Effector memory CD4-positive, alpha-beta T cell (primary cell): Measurements from ENCODE around the gene MFRP.
A peak's percentile ranks its signal among the peaks of the same experiment; 100 is the strongest.

Source experiments
- DNase-seq, 3 donors: peaks; one replicate each; pipeline ENCODE4 v3.0.0-alpha.2; 2020
- H3K27ac ChIP-seq: 2 replicates; pipeline ENCODE4 v1.7.0; 2013; ENCODE audit warnings: mild to moderate bottlenecking, low read length, moderate library complexity; ENCODE audit not compliant: insufficient read depth, poor library complexity, severe bottlenecking
- H3K27me3 ChIP-seq: replicated peaks from 2 replicates; pipeline ENCODE4 v1.7.0; 2013; ENCODE audit warnings: mild to moderate bottlenecking, low read length; ENCODE audit not compliant: insufficient read depth, control insufficient read depth, poor library complexity, severe bottlenecking
- H3K36me3 ChIP-seq: 2 replicates; pipeline ENCODE4 v1.7.0; 2013; ENCODE audit warnings: mild to moderate bottlenecking, low read length, moderate library complexity; ENCODE audit not compliant: control insufficient read depth, insufficient read depth
- H3K4me1 ChIP-seq: 2 replicates; pipeline ENCODE4 v1.7.0; 2013; ENCODE audit warnings: low read length, mild to moderate bottlenecking; ENCODE audit not compliant: control insufficient read depth, insufficient read depth, poor library complexity, severe bottlenecking
- H3K4me3 ChIP-seq: 2 replicates; pipeline ENCODE4 v1.7.0; 2013; ENCODE audit warnings: low read length, low read depth, mild to moderate bottlenecking; ENCODE audit not compliant: insufficient read depth, poor library complexity, severe bottlenecking
- H3K9me3 ChIP-seq: 2 replicates; pipeline ENCODE4 v1.7.0; 2013; ENCODE audit warnings: mild to moderate bottlenecking, low read length, moderate library complexity; ENCODE audit not compliant: control insufficient read depth

Gene MFRP

DNA sequence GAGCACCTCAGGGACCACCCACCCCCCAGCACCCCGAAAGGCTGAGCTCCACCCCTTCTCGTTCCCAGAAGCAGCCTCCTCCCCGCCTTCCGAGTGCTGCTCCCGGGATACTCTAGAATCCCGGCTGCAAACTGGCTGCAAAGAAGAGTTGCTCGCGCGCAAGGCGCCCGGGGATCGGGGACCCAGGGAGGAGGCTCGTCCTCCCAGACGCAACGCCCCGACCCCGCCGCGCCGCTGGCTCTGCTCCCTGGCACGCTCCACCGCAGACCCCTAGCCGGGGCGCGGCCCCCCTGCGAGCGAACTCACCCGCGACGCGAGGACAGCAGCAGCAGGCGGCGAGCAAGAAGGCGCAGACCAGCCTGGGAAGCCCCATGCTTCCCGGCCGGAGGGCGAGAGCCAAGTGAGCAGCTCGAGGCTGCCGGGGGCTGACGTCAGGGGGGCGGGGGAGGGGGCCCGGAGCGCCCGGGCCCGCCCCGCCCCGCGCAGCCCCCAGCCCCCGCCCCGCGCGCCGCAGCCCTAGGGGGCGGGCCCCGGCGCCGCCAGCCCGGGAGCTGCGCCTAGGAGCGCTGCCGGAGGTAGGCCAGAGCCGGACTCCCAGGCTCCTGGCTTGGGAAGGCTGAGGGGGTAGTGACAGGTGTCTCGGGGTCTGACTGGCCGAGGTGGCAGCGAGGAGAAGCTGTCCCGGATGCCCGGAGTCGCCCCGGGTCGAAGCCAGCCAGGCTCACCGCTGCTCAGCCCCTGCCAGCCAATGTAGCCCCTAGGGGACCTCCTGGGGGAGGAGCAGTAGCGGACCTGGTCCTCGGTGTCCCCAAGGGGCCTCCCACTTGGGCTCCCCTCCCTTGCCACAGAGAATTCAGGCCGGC, 29.5 kb downstream of the MFRP start, which contains the start of gene MCAM:
MCAM (minus strand) TSS at position 402 of the 863 bp plus-strand sequence; CDS start at position 373, 29 bp downstream.
- Histone ChIP-seq H3K27me3 (peaks cover 21% of the 10 kb centered on the region), H3K4me1 (peaks cover 56% of the 10 kb centered on the region), H3K27ac (no peak within 1 kb of the TSS), H3K36me3 (no peaks in the 10 kb centered on the region), H3K9me3 (no peaks in the 10 kb centered on the region), H3K4me3 (peak within 1 kb of the TSS; percentile 49)
- no peak for DNase-seq

DNA sequence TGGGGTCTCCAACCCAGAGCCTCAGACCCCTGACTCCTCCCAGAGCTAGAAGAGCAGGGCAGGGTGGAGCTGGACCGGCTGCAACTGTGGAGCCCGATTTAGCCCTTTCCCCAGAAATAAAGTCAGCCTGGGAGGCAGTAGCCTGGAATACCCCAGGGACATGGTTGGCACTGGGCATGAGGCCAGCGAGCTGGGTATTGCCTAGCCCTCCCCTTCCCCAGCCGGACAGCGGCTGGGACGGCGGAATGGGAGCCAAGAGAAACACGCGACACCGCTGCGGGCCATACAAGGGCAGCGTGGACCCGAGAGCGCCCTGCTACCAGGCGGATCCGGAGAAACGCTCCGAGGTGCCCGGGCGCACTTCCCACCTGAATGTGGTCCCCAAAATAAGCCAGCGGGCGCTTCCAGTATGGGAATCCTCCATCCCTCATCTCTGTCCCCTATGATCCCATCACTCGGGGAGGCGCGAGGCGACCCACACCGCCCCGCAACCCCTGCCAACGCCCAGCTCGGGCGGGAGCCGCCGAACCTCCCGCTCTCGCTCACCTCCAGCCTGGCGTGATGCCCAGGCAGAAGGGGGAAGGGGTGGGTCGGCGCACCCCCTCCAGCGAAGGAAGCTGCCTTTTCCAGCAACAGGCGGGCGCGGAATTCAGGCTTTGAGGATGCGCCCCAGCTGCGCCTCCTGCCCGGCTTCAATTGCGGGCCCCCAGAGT, 30.3 kb downstream of the MFRP start:
- no peak for DNase-seq
- Histone ChIP-seq H3K36me3 (no peaks in the 10 kb centered on the region), H3K9me3 (no peaks in the 10 kb centered on the region), H3K27ac (no peak overlapping the region), H3K27me3 (peaks cover 21% of the 10 kb centered on the region), H3K4me1 (peaks cover 50% of the 10 kb centered on the region), H3K4me3 (peak overlapping the region; percentile 49)

DNA sequence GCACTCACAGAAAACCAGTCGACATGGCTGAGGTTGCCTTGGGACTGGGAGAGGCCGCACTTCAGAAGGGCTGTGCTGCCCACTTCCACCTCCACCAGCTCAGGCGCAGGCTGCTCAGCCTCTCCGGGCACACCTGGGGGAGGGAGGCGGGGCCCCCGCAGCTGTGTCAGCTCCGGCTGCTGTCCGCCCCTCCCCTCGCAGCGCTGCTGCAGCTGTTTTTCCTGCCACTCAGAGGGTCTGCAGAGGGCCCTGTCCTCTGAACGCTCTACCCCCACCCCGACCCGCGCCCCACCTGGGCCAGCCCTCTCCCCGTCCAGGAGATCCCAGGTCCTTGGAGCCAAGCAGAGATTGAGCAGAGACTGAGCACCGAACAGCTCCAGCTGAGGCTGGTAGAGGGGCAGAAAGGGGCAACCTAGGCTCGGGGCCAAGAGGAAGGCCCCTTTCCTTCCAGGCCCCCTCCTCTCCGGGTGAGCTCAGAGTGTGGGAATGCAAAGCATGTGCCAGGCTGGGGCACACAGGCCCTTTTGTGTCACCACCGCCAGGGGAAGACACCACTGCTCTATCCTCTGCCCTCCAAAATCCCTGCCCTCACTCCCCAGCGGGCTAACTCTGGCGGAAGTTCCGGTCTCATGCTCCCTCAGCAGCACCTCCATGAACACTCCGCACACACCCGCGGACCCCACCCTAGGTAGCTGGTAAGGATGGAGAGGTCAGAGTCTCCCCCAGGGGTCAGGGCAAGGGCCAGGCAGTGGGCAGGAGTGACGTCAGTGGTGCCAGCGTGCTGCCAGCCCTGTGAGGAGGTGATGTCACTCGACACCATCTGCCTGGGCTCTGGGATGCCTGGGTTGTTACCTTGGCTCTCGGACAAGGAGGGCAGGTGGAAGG, 31.1 kb downstream of the MFRP start:
- Histone ChIP-seq H3K4me1 (peaks cover 42% of the 10 kb centered on the region), H3K36me3 (no peaks in the 10 kb centered on the region), H3K9me3 (no peaks in the 10 kb centered on the region), H3K27me3 (peaks cover 21% of the 10 kb centered on the region), H3K4me3 (peak overlapping the region; percentile 49), H3K27ac (no peak overlapping the region)
- DNase-seq = peak in 2 of 3 donors; percentile 27 to 34

DNA sequence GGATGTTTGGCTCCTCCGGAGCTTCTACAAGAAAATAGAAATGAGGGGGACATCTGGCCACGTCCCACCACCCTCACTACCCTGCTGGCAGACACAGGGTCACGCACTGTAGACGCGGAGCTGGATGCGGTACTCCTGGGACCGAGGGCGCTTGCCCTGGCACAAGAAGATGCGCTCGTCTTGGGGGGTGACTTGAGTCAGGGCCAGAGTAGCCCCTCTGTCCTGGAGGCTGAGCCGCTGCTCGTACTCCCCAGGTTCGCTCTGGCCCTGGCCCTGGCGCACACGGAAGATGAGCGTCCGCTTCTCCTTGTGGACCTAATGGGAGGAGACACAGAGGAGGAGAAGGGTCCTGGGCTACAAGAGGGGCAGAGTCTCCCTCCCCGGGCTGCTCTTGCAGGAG, 31.8 kb downstream of the MFRP start:
- Histone ChIP-seq H3K9me3 (no peaks in the 10 kb centered on the region), H3K27me3 (peaks cover 21% of the 10 kb centered on the region), H3K4me1 (peaks cover 41% of the 10 kb centered on the region), H3K27ac (no peak overlapping the region), H3K36me3 (no peaks in the 10 kb centered on the region), H3K4me3 (no peak overlapping the region)
- DNase-seq = no peak

DNA sequence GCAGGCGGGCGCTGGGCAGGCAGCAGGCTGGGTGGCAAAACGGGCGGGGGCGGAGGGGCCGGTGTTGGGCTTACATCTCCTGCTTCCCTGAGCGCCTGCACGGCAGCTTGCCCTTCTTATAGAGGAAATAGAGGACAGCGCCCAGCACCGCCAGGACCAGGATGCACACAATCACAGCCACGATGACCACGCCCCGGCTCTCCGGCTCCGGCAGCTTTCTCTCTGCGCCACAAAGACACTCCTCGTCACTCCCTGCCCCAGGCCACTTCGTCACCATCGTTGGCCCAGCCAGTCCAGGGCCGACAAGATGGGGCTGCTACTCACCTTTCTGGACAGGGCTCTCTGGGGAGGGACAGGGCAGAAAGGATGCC, 35.8 kb downstream of the MFRP start:
- peaks cover 17% of the 10 kb centered on the region for H3K4me1 ChIP-seq
- H3K36me3 ChIP-seq = no peaks in the 10 kb centered on the region
- no peaks in the 10 kb centered on the region for H3K9me3 ChIP-seq
- DNase-seq = no peak
- H3K4me3 ChIP-seq = no peak overlapping the region
- H3K27me3 ChIP-seq = peaks cover 9% of the 10 kb centered on the region
- H3K27ac ChIP-seq = no peak overlapping the region

DNA sequence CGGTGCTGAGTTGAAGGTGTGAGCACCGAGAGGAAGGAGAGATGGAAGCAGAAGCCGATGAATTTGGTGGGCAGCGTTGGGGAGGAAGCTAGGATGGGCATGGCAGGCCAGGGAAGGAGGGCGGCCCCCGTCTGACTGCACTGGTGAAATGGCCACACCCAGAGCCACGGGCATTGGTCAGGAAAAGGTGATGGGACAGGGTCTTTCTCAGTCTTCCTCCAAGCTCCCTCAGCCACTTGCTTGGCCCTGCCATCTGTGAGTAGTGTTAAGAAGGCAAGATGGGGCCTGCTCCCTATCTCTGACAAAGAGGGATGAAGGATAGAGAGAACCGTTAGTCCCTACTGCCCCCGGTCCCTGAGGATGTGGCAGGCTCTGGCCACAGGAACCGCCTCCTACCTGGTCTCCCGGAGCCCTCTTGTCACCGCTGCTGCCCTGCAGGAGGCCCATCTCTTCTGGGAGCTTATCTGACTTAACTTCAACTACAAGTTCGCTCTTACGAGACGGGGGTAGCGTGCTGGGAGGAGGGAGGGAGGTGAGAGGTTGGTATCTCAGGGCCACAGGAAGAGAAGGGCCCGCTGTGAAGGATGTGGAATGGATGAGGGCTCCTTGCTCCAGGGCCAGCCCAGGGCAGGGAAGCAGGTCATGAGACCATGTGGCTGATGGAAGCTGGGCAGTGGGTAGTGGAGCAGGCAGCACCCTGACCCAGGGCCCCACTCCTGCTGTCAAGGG, 36.4 kb downstream of the MFRP start:
- Histone ChIP-seq H3K27me3 (peaks cover 4% of the 10 kb centered on the region), H3K9me3 (no peaks in the 10 kb centered on the region), H3K27ac (no peak overlapping the region), H3K36me3 (no peaks in the 10 kb centered on the region), H3K4me1 (peaks cover 11% of the 10 kb centered on the region), H3K4me3 (no peak overlapping the region)
- no peak for DNase-seq

DNA sequence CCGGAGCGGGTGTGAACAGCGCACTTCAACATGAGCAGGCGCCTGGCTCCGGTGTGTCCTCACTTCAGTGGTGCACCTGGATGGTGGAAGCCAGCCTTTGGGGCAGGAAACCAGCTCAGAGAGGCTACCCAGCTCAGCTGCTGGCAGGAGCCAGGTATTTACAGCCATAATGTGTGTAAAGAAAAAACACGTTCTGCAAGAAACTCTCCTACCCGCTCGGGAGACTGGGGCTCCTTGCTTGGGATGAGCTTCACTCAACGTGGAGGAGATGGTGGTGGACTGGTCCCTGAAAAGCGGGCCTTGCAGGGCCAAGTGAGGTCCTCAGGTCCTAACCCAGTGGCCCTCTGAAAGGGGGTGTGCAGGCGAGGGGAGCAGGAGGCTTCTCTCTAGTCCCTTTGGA, 37.1 kb downstream of the MFRP start:
- no peaks in the 10 kb centered on the region for H3K27me3 ChIP-seq
- H3K9me3 ChIP-seq = no peaks in the 10 kb centered on the region
- H3K36me3 ChIP-seq = peaks cover under 1% of the 10 kb centered on the region
- no peak overlapping the region for H3K4me3 ChIP-seq
- no peak overlapping the region for H3K27ac ChIP-seq
- peaks cover 6% of the 10 kb centered on the region for H3K4me1 ChIP-seq
- no peak for DNase-seq

DNA sequence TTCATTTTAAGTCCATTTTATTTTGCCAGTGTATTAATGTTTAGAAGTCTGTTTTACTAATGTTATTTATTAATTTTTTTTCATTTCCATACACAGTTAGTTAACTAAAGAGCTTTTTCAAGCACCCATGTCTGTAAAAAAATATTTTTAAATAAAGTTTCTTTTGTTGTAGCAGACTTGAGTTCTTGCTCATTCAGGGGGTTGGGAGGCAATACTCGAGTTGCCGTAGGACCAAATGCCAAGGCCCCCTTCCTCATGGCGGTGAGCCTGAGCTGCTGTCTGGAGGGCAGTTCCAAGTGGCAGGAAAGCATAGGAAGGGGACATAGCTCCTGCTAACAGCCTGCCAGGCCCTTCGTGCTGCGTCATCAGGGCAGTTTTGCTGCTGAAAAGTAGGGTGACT, 38.5 kb downstream of the MFRP start:
- Histone ChIP-seq H3K4me1 (peaks cover 6% of the 10 kb centered on the region), H3K36me3 (peaks cover 15% of the 10 kb centered on the region), H3K27ac (no peak overlapping the region), H3K9me3 (no peaks in the 10 kb centered on the region), H3K27me3 (no peaks in the 10 kb centered on the region), H3K4me3 (no peak overlapping the region)
- DNase-seq = no peak

DNA sequence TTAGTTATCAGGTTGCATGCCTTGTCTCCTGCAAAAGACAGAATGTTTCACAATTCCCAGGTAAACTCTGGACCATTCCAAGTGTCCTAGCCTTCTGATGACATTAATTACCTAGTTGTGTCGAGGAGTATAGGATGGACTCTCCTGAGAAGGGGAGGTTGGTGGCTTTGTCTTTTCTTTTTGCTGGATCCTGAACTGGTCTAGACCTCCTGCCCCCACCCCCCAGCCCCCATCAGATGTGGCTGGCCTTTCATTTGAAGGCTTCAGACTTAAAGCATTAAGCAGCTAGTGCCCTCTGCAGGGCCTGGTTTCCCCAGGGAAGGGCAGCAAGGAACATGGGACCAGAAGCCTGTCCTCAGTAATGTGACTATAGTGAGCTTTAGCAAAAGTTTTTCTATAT, 39.3 kb downstream of the MFRP start:
- Histone ChIP-seq H3K27ac (no peak overlapping the region), H3K4me1 (peaks cover 6% of the 10 kb centered on the region), H3K36me3 (peaks cover 21% of the 10 kb centered on the region), H3K9me3 (no peaks in the 10 kb centered on the region), H3K4me3 (no peak overlapping the region), H3K27me3 (no peaks in the 10 kb centered on the region)
- DNase-seq = no peak
